Measurements from ENCODE around the gene EID2B.

The EID2B gene

DNA sequence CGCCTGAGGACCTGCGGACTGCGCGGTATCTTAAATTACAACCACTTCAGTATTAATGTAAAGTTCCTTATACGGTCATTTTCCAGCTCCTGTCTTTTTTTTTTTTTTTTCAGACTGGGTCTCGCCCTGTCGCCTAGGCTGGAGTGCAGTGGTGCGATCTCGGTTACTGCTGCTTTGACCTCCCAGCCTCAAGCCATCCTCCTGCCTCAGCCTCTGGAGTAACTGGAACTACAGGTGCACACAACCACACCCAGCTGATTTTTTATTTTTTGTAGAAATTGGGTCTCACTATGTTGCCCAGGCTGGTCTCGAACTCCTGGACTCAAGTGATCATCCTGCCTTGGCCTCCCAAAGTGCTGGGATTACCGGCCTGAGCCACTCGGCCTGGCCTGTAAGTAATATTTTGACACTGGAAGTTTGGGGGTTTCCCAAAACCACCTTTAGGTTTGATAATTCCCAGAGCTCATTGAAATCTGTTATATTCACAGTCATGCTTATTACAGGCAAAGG, 406 bp upstream of the EID2B start:
- no peak for DNase-seq (ENCODE audit: low read depth in 2 of 3, low spot score in 2 of 3)

GRCh38 chr19:39531834-39532232, 819 bp downstream of the EID2B start:
- no peak for DNase-seq (ENCODE audit: low read depth in 2 of 3, low spot score in 2 of 3)

- no peak for DNase-seq (ENCODE audit: low read depth in 2 of 3, low spot score in 2 of 3)
These were observed 7.4 kb downstream of the EID2B start for GRCh38 chr19:39525205-39525604.

GRCh38 chr19:39524495-39524894, 8.2 kb downstream of the EID2B start:
- no peak for DNase-seq (ENCODE audit: low read depth in 2 of 3, low spot score in 2 of 3)

GRCh38 chr19:39520541-39521484, 11.8 kb downstream of the EID2B start:
- DNase-seq (ENCODE audit: low read depth in 2 of 3, low spot score in 2 of 3) = no peak

- no peak for DNase-seq (ENCODE audit: low read depth in 2 of 3, low spot score in 2 of 3)
These were observed 13.7 kb downstream of the EID2B start for GRCh38 chr19:39518975-39519374.

DNA sequence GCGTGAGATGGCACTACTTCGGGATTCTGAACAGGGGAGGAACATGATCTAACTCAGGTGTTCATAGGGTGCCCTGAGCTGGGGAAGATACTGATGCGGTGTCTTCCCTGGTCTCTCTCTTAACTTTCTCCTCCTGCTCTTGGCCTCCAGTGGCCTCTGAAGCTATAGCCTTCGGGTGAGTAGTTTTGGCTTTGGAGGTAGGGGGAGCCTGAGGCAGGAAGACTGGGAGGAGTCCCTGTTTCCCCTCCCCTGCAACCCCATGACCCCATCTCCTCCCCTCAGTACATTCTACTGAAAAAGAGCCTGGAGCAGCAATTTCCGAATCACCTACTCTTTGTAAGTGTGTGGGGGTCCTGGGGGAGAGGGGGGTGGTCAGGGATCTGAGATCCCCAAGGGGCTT, 14.2 kb downstream of the EID2B start:
- DNase-seq (ENCODE audit: low read depth in 2 of 3, low spot score in 2 of 3) = no peak

DNA sequence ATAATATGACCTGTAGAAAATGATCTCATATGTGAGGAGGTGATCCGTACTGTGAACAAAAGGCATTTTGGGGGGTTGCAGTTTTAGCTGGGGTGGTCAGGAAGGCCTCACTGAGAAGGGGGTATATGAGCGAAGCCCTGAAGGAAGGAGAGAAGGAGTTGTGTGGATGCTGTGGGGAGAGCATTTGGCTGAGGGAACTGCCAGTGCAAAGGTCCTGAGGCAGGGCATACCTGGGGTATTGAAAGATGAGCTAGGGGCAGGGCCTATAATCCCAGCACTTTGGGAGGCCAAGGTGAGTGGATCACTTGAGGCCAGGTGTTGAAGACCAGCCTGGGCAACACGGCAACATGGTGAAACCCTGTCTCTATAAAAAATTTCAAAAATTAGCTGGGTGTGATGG, 15.2 kb downstream of the EID2B start:
- no peak for DNase-seq (ENCODE audit: low read depth in 2 of 3, low spot score in 2 of 3)

DNA sequence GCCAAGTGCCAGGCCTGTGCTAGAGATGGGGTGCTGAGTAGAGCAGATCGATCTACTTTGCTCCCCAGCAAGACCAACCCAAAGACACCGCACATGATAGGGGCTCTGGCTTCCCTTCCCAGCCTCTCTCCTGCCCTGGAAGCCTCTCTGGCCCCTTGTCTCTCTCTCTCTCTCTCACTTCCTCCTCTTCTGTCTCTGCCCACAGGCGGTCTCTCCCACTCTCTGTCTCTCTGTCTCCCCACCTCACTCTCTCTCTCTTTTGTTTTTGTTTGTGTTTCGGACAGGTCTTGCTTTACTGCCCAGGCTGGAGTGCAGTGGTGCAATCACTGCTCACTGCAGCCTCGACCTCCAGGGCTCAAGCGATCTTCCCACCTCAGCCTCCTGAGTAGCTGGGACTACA, 16.4 kb downstream of the EID2B start:
- DNase-seq (ENCODE audit: low read depth in 2 of 3, low spot score in 2 of 3) = no peak

GRCh38 chr19:39515551-39516191, 17.0 kb downstream of the EID2B start:
- DNase-seq (ENCODE audit: low read depth in 2 of 3, low spot score in 2 of 3) = no peak

DNA sequence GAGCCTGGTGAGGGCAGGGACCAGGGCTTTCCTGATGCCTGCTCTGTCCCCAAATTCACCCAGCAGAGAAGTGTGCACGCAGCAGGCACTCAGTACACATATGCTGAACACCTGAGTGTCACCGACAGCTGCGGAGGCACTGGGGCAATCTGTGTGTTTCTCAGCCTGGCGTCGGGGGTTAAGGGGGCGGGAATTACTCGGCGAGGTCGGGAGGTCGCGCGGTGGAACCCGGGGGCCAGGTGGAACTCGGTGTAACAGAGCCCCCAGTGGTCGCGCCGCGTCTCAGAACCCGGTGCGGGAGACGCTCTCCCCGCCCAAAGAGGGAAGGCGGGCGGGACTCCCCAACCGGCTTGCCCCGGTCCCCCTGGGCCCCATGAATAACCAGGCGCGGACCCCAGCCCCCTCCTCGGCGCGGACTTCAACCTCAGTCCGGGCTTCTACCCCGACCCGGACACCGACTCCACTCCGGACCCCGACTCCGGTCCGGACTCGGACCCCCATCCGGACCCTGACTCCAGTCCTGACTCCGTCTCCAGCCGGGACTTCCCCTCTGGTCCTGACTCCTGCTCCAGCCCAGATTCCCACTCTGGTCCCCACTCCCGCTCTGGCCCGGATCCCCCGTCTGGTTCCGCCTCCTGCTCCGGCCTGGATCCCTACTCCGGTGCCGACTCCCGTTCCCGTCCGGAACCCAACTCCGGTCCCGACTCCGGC, 17.7 kb downstream of the EID2B start, which contains the start of gene SELENOV:
Gene SELENOV (plus strand): TSS at position 300 of the 711 bp plus-strand sequence. CDS start 74 bp downstream, at position 374.
- no peak for DNase-seq (ENCODE audit: low read depth in 2 of 3, low spot score in 2 of 3)

DNA sequence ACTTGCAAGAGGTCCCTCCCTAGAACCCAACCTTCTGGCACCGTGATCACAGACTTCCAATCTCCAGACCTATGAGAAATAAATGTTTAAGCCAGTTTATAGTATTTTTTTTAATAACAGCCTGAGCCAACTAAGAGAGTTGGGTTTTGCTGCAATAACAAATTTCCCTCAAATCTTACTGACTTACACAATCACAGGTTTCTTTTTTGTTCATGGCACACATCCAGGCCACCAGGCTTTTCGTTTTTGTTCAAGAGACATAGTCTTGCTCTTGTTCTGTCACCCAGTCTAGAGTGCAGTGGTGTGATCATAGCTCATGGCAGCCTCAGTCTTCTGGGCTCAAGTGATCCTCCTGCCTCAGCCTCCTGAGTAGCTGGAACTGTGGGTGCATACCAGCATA, 19.7 kb downstream of the EID2B start:
- DNase-seq (ENCODE audit: low read depth in 2 of 3, low spot score in 2 of 3) = no peak

DNA sequence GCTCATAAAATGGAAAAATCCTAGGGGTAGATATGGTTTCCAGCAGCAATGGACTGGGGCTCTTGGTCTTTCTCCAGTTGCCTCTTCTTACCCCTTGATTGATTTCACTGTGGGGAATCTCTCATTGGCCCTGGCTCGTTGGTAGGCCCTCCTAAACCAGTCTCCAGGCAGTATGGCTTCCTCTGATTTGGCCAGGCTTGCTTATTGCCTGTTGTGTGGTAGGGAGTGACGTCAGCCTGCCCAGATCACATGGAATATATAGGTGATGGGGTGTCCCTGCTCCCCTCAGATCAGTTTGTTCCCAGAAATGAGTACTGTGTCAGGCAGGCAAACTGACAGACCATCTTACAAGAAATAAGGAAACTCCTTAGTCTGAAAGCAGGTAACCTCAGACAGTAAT, 23.4 kb downstream of the EID2B start:
- DNase-seq (ENCODE audit: low read depth in 2 of 3, low spot score in 2 of 3) = no peak

GRCh38 chr19:39508629-39509028, 24.0 kb downstream of the EID2B start:
- no peak for DNase-seq (ENCODE audit: low read depth in 2 of 3, low spot score in 2 of 3)

DNA sequence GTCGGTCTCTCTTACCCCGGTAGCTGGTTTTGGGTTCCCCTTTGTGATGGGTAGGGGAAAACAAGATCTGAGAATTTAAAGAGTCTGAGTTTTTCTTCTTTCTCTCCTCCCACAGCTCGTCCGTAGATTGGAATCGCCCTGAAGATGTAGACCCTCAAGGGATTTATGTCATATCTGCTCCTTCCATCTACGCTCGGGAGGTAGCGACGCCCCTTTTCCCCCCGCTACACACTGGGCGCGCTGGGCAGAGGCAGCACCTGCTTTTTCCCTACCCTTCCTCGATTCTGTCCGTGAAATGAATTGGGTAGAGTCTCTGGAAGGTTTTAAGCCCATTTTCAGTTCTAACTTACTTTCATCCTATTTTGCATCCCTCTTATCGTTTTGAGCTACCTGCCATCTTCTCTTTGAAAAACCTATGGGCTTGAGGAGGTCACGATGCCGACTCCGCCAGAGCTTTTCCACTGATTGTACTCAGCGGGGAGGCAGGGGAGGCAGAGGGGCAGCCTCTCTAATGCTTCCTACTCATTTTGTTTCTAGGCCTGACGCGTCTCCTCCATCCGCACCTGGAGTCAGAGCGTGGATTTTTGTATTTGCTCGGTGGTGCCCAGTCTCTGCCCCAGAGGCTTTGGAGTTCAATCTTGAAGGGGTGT, 24.8 kb downstream of the EID2B start:
- DNase-seq (ENCODE audit: low read depth in 2 of 3, low spot score in 2 of 3) = no peak

DNA sequence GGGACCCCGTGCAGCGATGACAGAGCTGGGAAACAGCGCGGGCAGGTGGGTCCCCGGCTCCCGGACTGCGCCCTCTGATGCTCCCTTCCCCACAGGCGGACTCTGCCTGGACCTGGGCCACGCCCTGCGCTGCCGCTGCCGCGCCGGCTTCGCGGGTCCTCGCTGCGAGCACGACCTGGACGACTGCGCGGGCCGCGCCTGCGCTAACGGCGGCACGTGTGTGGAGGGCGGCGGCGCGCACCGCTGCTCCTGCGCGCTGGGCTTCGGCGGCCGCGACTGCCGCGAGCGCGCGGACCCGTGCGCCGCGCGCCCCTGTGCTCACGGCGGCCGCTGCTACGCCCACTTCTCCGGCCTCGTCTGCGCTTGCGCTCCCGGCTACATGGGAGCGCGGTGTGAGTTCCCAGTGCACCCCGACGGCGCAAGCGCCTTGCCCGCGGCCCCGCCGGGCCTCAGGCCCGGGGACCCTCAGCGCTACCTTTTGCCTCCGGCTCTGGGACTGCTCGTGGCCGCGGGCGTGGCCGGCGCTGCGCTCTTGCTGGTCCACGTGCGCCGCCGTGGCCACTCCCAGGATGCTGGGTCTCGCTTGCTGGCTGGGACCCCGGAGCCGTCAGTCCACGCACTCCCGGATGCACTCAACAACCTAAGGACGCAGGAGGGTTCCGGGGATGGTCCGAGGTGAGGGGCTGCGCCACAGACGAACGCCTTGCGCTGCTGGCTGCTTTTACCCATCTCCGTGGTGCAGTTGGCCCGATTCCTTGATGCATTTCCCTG, 25.5 kb downstream of the EID2B start:
- DNase-seq (ENCODE audit: low read depth in 2 of 3, low spot score in 2 of 3) = peak in 2 of 3 experiments; percentile 23 to 48

GRCh38 chr19:39506598-39506943, 26.1 kb downstream of the EID2B start:
- no peak for DNase-seq (ENCODE audit: low read depth in 2 of 3, low spot score in 2 of 3)

DNA sequence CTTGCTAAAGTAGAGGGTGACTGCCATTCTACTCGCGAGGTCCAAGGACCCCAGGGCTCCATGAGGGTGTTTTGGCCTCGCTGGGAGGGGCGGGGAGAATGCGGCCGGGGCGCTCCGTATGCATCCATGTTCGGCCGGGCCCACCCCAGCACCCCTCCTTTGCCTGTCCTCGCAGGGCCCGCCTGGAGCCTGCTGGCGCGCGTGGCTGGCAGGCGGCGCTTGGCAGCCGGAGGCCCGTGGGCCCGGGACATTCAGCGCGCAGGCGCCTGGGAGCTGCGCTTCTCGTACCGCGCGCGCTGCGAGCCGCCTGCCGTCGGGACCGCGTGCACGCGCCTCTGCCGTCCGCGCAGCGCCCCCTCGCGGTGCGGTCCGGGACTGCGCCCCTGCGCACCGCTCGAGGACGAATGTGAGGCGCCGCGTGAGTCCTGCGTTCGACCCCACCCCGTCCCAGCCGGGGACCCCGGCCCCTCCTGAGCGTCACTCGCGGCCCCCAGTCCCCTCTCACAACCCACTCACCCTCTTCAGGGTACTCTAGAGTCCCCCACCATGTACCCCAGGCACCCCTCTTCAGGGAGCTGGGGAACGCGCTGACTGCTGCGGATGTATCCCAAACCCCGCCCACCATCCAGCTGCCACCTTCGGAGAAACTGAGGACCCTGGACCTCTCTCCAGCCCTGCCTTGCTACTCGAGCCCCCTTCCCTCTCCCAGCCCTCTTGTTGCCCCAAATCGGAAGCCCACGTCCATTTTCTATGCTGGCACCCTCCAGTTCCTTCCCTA, 29.8 kb downstream of the EID2B start:
- DNase-seq (ENCODE audit: low read depth in 2 of 3, low spot score in 2 of 3) = peak; percentile 52 to 62 (median 58)

- no peak for DNase-seq (ENCODE audit: low read depth in 2 of 3, low spot score in 2 of 3)
These were observed 31.3 kb downstream of the EID2B start for GRCh38 chr19:39501340-39501739.

- no peak for DNase-seq (ENCODE audit: low read depth in 2 of 3, low spot score in 2 of 3)
These were observed 32.1 kb downstream of the EID2B start for GRCh38 chr19:39500543-39500942.

Data from activated CD8-positive, alpha-beta memory T cell treated with anti-CD3 and anti-CD28 coated beads for 48 hours (primary cell).